ENCODE measurements around the gene NTPCR. TPM values are rescaled to one million over a fixed set of nuclear protein-coding genes. Genes with fewer than 3 reads are reported as not detected.

The NTPCR gene
- total and polyA plus RNA-seq, 8 donors, result 35.1 to 68.3 (median 56.8) TPM

DNA sequence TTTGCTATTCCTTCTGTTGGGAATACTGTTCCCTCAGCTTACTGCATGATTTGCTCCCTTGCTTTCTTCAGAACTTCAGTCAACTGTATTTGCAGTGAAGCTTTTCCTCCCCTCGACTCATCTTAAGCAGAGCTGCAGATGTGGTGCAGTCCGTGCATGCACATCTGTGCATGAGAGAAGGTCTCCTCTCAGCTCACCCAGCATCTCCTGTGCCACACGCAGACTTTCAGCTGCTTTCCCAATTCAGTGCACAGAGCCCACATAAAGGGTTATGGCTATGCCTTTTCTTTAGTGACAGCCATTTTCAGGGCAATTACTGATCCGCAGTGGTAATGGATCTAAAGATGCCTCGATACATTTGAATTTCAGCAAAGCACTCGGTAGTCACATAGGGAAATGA, 13.5 kb upstream of the NTPCR start:
- TF ChIP-seq, protein P1, sequence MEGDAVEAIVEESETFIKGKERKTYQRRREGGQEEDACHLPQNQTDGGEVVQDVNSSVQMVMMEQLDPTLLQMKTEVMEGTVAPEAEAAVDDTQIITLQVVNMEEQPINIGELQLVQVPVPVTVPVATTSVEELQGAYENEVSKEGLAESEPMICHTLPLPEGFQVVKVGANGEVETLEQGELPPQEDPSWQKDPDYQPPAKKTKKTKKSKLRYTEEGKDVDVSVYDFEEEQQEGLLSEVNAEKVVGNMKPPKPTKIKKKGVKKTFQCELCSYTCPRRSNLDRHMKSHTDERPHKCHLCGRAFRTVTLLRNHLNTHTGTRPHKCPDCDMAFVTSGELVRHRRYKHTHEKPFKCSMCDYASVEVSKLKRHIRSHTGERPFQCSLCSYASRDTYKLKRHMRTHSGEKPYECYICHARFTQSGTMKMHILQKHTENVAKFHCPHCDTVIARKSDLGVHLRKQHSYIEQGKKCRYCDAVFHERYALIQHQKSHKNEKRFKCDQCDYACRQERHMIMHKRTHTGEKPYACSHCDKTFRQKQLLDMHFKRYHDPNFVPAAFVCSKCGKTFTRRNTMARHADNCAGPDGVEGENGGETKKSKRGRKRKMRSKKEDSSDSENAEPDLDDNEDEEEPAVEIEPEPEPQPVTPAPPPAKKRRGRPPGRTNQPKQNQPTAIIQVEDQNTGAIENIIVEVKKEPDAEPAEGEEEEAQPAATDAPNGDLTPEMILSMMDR (IDR thresholded peaks at IDR 0.05), result no peak
- Histone ChIP-seq H3K4me1 (no peaks in the 10 kb centered on the region), H3K27me3 (no peaks in the 10 kb centered on the region), H3K36me3 (no peaks in the 10 kb centered on the region), H3K27ac (no peak overlapping the region), H3K4me3 (no peak overlapping the region), H3K9me3 (no peaks in the 10 kb centered on the region)
- DNase-seq (no peak), ATAC-seq (no peak)
- intact Hi-C loops (cut with DNase I), result no loop called here

DNA sequence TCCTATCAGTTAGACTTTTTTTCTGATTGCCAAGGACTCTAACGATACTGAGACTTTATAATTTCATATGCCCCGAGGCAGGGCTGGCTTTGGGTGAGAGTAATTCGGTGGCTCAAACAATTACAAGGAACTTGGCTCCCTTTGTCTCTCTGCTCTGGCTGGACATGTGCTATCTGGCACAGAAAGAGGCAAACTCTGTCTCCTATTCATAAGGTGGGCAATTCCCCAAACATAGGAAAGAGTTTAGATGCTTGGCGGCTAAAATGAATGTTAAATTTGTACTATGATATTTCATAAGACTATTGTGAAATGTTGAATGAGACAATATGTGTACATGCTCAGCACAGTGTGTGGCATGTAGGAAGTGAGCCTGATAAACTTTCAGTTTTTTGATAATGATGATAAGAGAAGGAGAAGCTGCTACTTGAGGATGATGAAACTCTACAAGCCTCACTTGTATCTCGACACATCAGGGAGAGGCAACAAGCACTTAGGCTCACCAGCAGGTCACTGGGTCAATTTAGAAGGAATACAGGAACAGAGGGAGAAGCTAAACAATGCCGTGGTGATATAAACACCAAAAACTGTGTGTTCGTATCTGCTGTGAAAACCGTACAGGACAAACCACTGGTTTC, 12.6 kb upstream of the NTPCR start:
- no peaks in the 10 kb centered on the region for H3K9me3 ChIP-seq
- DNase-seq, result no peak
- TF ChIP-seq, protein P1 (IDR thresholded peaks at IDR 0.05), result no peak
- intact Hi-C loops (cut with DNase I), result no loop called here
- no peak overlapping the region for H3K4me3 ChIP-seq
- peak; percentile 15 for ATAC-seq
- no peak overlapping the region for H3K27ac ChIP-seq
- H3K27me3 ChIP-seq, result no peaks in the 10 kb centered on the region
- H3K4me1 ChIP-seq, result no peaks in the 10 kb centered on the region
- no peaks in the 10 kb centered on the region for H3K36me3 ChIP-seq

DNA sequence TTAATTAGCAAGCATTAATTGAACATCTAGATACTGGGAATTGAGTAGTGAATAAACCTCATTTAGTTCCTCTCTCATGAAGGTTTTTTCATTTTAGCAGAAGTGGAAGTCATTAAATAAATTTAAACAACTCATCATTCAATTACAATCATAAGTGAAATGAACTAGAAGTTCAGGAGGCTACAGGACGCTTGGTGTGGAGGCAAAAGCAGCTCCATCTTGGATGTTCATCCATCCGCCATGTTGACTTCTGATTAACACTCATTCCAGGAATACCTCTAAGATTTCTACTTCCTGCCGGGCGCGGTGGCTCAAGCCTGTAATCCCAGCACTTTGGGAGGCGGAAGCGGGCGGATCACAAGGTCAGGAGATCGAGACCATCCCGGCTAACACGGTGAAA, 11.5 kb upstream of the NTPCR start:
- Histone ChIP-seq H3K27ac (no peak overlapping the region), H3K27me3 (no peaks in the 10 kb centered on the region), H3K4me1 (no peaks in the 10 kb centered on the region), H3K9me3 (no peaks in the 10 kb centered on the region), H3K4me3 (no peak overlapping the region), H3K36me3 (no peaks in the 10 kb centered on the region)
- DNase-seq (no peak), ATAC-seq (no peak)
- intact Hi-C loops (cut with DNase I), result no loop called here
- TF ChIP-seq, protein P1 (IDR thresholded peaks at IDR 0.05), result no peak

DNA sequence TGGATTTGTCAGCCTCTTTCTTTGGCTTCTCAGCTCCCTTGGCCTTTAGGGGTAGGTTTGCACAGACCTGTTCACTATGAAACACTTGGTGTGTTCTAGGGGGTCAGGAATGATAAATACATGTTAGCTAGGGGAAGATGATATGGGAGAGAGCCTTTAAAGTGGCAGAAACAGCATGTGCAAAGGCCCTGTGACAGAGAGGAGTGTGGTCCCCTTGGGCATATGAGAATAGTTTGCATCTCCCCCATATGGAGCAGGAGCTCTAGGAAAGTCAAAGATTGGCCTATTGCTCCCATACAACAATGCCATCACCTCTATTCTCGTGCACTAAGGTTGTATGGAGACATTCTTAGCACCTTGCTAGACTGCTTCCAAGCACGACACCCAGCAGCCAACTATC, 10.7 kb upstream of the NTPCR start:
- intact Hi-C loops (cut with DNase I), result no loop called here
- Histone ChIP-seq H3K27ac (no peak overlapping the region), H3K27me3 (no peaks in the 10 kb centered on the region), H3K9me3 (no peaks in the 10 kb centered on the region), H3K4me3 (no peak overlapping the region), H3K36me3 (no peaks in the 10 kb centered on the region), H3K4me1 (no peaks in the 10 kb centered on the region)
- no peak for DNase-seq
- TF ChIP-seq, protein P1 (IDR thresholded peaks at IDR 0.05), result no peak
- no peak for ATAC-seq

DNA sequence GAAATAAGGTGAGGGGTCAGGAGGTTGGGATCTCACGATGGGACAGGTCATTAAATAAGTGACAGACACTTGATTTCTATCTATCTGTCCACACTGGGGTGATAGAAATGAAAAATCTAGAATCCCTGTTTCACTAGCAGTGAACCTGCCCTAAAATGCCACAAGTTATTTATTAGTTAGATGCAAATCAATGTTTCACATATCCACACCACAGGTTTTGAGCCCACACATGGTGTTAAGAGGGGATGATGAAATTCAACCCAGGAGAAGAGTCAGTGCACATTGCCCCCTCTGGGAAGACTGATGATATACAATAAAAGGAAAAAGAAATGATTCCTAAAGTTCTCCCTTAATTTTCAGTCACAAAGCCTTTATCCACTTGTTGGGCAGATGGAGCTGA, 10.1 kb upstream of the NTPCR start:
- Histone ChIP-seq H3K36me3 (no peaks in the 10 kb centered on the region), H3K27me3 (no peaks in the 10 kb centered on the region), H3K4me3 (no peak overlapping the region), H3K4me1 (no peaks in the 10 kb centered on the region), H3K27ac (no peak overlapping the region), H3K9me3 (no peaks in the 10 kb centered on the region)
- no peak for DNase-seq
- intact Hi-C loops (cut with DNase I), result no loop called here
- TF ChIP-seq, protein P1 (IDR thresholded peaks at IDR 0.05), result no peak
- ATAC-seq, result no peak

Measured in left lung (tissue), 10 donors.